GM12878 (cell line): Measurements from ENCODE around the gene LIPG.
"Not testable (repeated sequence)": the region's sequence is repeated elsewhere in the genome, so short reads cannot be mapped to it uniquely, and the experiment has no call there.

Experiments used
- CHD1 ChIP-seq: IDR thresholded peaks from 2 replicates; pipeline ENCODE4 v1.6.1; 2012; ENCODE audit warnings: low read depth, low read length, improper control_type of control experiment
- E4F1 ChIP-seq: fragments of 450-650 bp; IDR thresholded peaks from 2 replicates; pipeline ENCODE4 v1.6.1; 2018; ENCODE audit warnings: borderline replicate concordance, mild to moderate bottlenecking; ENCODE audit not compliant: partially characterized antibody
- POLR2AphosphoS5 ChIP-seq: IDR thresholded peaks from 2 replicates; pipeline ENCODE4 v1.6.1; 2011; ENCODE audit warnings: mild to moderate bottlenecking, low read length, inconsistent platforms
- RUNX3 ChIP-seq: IDR thresholded peaks from 2 replicates; pipeline ENCODE4 v1.6.1; 2012; ENCODE audit warnings: low read length, inconsistent platforms
- TAF1 ChIP-seq: IDR thresholded peaks from 2 replicates; pipeline ENCODE4 v1.6.1; 2011; ENCODE audit warnings: mild to moderate bottlenecking, low read depth, low read length, borderline replicate concordance
- USF1 ChIP-seq: IDR thresholded peaks from 2 replicates; pipeline ENCODE4 v1.6.1; 2011; ENCODE audit warnings: borderline replicate concordance, low read depth, mild to moderate bottlenecking, moderate library complexity, mixed read lengths, low read length; ENCODE audit not compliant: insufficient read depth; ENCODE audit errors: extremely low read length

GRCh38 chr18:49512876-49513275, 49.0 kb upstream of the LIPG start:
- TF ChIP-seq E4F1, TAF1, RUNX3, USF1, POLR2AphosphoS5, CHD1: not testable (repeated sequence)
